H1 (cell line): ENCODE results near the gene CS. TPM values are rescaled to one million over a fixed set of nuclear protein-coding genes. Genes with fewer than 3 reads are reported as not detected.

ENCODE experiments used
- CBX8 ChIP-seq: fragments of 300-800, 300-1000 bp; sonication (generic); IDR thresholded peaks from 2 replicates; pipeline ENCODE4 v1.7.1; 2016; ENCODE audit warnings: low read depth, low read length, borderline replicate concordance
- CEBPB ChIP-seq: IDR thresholded peaks from 2 replicates; pipeline ENCODE4 v1.6.1; 2012; ENCODE audit warnings: low read depth, low read length
- CHD1 ChIP-seq: IDR thresholded peaks from 2 replicates; pipeline ENCODE4 v1.6.1; 2012; ENCODE audit warnings: low read depth, low read length, improper control_type of control experiment
- EGR1 ChIP-seq: IDR thresholded peaks from 2 replicates; pipeline ENCODE4 v1.6.1; 2011; ENCODE audit warnings: low read depth, low read length, borderline replicate concordance
- KDM4A ChIP-seq: IDR thresholded peaks from one replicate; pipeline ENCODE4 v1.7.1; 2012; ENCODE audit warnings: low read depth, mild to moderate bottlenecking, moderate library complexity, low read length, inconsistent platforms; ENCODE audit not compliant: severe bottlenecking
- SRF ChIP-seq: IDR thresholded peaks from 2 replicates; pipeline ENCODE4 v1.6.1; 2011; ENCODE audit warnings: mild to moderate bottlenecking, low read depth, low read length, moderate library complexity
- TCF12 ChIP-seq: IDR thresholded peaks from 2 replicates; pipeline ENCODE4 v1.6.1; 2011; ENCODE audit warnings: low read depth, mild to moderate bottlenecking, low read length
- TEAD4 ChIP-seq: IDR thresholded peaks from 2 replicates; pipeline ENCODE4 v1.6.1; 2012; ENCODE audit warnings: low read depth, low read length, inconsistent platforms, mixed read lengths
- polyA plus RNA-seq, 7 experiments: library from polyadenylated mRNA; depleted of rRNA in 3 of 7; stranded (reverse) in 5 of 7; unstranded in 2 of 7; fragments of >200 nt in 5 of 7; fragments of 200-250 nt in 2 of 7; gene quantifications; 1 replicate in 5 of 7; 2 replicates in 1 of 7; 4 replicates in 1 of 7; pipeline versions ENCODE4 v1.2.1 to v1.2.3, GENCODE V29; 2011 to 2013; ENCODE audit warnings: missing spikeins in 2 of 7, mixed read lengths in 2 of 7
- total RNA-seq: library from RNA; stranded (reverse); fragmentation: NEBNext Ultra II Directional; extraction: Animal tissue kit (Norgen Biotek cat#: 25700); gene quantifications from 2 replicates; pipeline ENCODE4 v1.2.1, GENCODE V29; 2021
- TF ChIP-seq, protein P1 (sequence below): fragments of 300-600 bp; sonication (generic); IDR thresholded peaks from 2 replicates; pipeline ENCODE4 v1.7.1; 2012; ENCODE audit warnings: low read length, moderate library complexity, mild to moderate bottlenecking, inconsistent platforms; ENCODE audit not compliant: insufficient replicate concordance
- TF ChIP-seq, protein P2 (sequence below): IDR thresholded peaks from 2 replicates; pipeline ENCODE4 v1.6.1; 2012; ENCODE audit warnings: low read length, inconsistent platforms

CS gene
- total and polyA plus RNA-seq, 2 of the 8 experiments (the other 6 are each of a cell fraction or from before 2014, with no cell fraction given): 96.6 to 238 TPM

DNA sequence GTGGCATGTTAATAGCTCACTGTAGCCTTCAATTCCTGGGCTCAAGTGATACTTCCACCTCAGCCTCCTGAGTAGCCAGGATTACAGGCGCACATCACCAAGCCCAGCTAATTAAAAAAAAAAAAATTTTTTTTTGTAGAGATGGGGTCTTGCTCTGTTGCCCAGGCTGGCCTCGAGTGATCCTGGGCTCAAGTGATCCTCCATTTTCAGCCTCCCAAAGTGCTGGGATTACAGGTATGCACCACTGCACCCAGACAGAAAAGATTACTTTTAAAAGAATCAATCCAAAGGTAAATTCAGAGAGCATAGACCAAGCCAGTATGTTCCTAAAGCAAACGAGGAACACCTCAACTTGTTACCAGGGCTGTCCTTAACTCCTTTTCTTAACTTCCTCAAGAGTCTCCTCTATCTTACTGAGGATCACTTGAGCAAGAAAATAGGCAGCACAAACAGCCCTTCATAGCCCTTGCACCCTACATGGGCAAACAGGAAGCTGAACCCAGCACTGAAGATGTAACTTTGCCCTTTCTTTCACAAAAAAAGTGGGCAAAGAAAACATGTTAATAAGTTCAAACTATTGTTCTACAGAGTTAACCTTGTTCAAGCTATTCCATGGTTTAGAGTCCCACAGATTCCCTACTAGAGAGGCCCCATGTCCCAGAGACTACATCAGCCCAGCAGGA, 11.3 kb downstream of the CS start (continued):
- TF ChIP-seq, protein P1, sequence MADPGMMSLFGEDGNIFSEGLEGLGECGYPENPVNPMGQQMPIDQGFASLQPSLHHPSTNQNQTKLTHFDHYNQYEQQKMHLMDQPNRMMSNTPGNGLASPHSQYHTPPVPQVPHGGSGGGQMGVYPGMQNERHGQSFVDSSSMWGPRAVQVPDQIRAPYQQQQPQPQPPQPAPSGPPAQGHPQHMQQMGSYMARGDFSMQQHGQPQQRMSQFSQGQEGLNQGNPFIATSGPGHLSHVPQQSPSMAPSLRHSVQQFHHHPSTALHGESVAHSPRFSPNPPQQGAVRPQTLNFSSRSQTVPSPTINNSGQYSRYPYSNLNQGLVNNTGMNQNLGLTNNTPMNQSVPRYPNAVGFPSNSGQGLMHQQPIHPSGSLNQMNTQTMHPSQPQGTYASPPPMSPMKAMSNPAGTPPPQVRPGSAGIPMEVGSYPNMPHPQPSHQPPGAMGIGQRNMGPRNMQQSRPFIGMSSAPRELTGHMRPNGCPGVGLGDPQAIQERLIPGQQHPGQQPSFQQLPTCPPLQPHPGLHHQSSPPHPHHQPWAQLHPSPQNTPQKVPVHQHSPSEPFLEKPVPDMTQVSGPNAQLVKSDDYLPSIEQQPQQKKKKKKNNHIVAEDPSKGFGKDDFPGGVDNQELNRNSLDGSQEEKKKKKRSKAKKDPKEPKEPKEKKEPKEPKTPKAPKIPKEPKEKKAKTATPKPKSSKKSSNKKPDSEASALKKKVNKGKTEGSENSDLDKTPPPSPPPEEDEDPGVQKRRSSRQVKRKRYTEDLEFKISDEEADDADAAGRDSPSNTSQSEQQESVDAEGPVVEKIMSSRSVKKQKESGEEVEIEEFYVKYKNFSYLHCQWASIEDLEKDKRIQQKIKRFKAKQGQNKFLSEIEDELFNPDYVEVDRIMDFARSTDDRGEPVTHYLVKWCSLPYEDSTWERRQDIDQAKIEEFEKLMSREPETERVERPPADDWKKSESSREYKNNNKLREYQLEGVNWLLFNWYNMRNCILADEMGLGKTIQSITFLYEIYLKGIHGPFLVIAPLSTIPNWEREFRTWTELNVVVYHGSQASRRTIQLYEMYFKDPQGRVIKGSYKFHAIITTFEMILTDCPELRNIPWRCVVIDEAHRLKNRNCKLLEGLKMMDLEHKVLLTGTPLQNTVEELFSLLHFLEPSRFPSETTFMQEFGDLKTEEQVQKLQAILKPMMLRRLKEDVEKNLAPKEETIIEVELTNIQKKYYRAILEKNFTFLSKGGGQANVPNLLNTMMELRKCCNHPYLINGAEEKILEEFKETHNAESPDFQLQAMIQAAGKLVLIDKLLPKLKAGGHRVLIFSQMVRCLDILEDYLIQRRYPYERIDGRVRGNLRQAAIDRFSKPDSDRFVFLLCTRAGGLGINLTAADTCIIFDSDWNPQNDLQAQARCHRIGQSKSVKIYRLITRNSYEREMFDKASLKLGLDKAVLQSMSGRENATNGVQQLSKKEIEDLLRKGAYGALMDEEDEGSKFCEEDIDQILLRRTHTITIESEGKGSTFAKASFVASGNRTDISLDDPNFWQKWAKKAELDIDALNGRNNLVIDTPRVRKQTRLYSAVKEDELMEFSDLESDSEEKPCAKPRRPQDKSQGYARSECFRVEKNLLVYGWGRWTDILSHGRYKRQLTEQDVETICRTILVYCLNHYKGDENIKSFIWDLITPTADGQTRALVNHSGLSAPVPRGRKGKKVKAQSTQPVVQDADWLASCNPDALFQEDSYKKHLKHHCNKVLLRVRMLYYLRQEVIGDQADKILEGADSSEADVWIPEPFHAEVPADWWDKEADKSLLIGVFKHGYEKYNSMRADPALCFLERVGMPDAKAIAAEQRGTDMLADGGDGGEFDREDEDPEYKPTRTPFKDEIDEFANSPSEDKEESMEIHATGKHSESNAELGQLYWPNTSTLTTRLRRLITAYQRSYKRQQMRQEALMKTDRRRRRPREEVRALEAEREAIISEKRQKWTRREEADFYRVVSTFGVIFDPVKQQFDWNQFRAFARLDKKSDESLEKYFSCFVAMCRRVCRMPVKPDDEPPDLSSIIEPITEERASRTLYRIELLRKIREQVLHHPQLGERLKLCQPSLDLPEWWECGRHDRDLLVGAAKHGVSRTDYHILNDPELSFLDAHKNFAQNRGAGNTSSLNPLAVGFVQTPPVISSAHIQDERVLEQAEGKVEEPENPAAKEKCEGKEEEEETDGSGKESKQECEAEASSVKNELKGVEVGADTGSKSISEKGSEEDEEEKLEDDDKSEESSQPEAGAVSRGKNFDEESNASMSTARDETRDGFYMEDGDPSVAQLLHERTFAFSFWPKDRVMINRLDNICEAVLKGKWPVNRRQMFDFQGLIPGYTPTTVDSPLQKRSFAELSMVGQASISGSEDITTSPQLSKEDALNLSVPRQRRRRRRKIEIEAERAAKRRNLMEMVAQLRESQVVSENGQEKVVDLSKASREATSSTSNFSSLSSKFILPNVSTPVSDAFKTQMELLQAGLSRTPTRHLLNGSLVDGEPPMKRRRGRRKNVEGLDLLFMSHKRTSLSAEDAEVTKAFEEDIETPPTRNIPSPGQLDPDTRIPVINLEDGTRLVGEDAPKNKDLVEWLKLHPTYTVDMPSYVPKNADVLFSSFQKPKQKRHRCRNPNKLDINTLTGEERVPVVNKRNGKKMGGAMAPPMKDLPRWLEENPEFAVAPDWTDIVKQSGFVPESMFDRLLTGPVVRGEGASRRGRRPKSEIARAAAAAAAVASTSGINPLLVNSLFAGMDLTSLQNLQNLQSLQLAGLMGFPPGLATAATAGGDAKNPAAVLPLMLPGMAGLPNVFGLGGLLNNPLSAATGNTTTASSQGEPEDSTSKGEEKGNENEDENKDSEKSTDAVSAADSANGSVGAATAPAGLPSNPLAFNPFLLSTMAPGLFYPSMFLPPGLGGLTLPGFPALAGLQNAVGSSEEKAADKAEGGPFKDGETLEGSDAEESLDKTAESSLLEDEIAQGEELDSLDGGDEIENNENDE: no peak
- TF ChIP-seq KDM4A (no peak), TCF12 (no peak), EGR1 (no peak), TEAD4 (no peak), SRF (no peak), CBX8 (no peak), CHD1 (no peak), CEBPB (no peak)
- TF ChIP-seq, protein P2, sequence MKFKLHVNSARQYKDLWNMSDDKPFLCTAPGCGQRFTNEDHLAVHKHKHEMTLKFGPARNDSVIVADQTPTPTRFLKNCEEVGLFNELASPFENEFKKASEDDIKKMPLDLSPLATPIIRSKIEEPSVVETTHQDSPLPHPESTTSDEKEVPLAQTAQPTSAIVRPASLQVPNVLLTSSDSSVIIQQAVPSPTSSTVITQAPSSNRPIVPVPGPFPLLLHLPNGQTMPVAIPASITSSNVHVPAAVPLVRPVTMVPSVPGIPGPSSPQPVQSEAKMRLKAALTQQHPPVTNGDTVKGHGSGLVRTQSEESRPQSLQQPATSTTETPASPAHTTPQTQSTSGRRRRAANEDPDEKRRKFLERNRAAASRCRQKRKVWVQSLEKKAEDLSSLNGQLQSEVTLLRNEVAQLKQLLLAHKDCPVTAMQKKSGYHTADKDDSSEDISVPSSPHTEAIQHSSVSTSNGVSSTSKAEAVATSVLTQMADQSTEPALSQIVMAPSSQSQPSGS: no peak
